NT2/D1 (cell line): ENCODE data around the gene PRG2.
A peak's percentile ranks its signal among the peaks of the same experiment; 100 is the strongest.

Experiments
- DNase-seq: peaks from one replicate; pipeline ENCODE4 v3.0.0-alpha.2; 2011; ENCODE audit warnings: low read depth, low spot score
- H3K27me3 ChIP-seq: 2 replicates; pipeline ENCODE4 v1.6.0; 2011; ENCODE audit warnings: mild to moderate bottlenecking; ENCODE audit not compliant: insufficient read length, insufficient read depth
- H3K36me3 ChIP-seq: 2 replicates; pipeline ENCODE4 v1.6.1; 2011; ENCODE audit warnings: mild to moderate bottlenecking, low read length, mixed read lengths; ENCODE audit not compliant: insufficient read depth, insufficient read length
- H3K4me1 ChIP-seq: 2 replicates; pipeline ENCODE4 v1.5.1; 2011; ENCODE audit not compliant: insufficient read depth, insufficient read length
- H3K4me3 ChIP-seq: 2 replicates; pipeline ENCODE4 v1.5.1; 2011; ENCODE audit warnings: low read depth; ENCODE audit not compliant: insufficient read length
- H3K9ac ChIP-seq: 2 replicates; pipeline ENCODE4 v1.6.0; 2011; ENCODE audit warnings: low read depth; ENCODE audit not compliant: insufficient read length
- H3K9me3 ChIP-seq: 2 replicates; pipeline ENCODE4 v1.5.1; 2011; ENCODE audit warnings: mild to moderate bottlenecking, low read length; ENCODE audit not compliant: insufficient read depth
- SUZ12 ChIP-seq: IDR thresholded peaks from 2 replicates; pipeline ENCODE4 v1.6.1; 2011; ENCODE audit not compliant: insufficient read length, insufficient read depth; ENCODE audit errors: extremely low read depth
- YY1 ChIP-seq: IDR thresholded peaks from 2 replicates; pipeline ENCODE4 v1.6.1; 2011; ENCODE audit not compliant: insufficient read length, insufficient read depth
- ZNF274 ChIP-seq: IDR thresholded peaks from 2 replicates; pipeline ENCODE4 v1.6.1; 2011; ENCODE audit warnings: mild to moderate bottlenecking, low read depth, low read length

PRG2 gene

GRCh38 chr11:57380975-57381374 lies 9.5 kb downstream of the PRG2 start, which contains the start of gene PRG3:
Gene PRG3 (minus strand): TSS chr11:57381150. CDS start chr11:57380708, 442 bp downstream.
- Histone ChIP-seq H3K9ac (no peak within 1 kb of the TSS), H3K4me1 (no peaks in the 10 kb centered on the region), H3K4me3 (no peak within 1 kb of the TSS), H3K36me3 (no peaks in the 10 kb centered on the region), H3K27me3 (peaks cover 19% of the 10 kb centered on the region), H3K9me3 (no peaks in the 10 kb centered on the region)
- no peak for TF ChIP-seq ZNF274
- TF ChIP-seq SUZ12: no peak
- no peak for TF ChIP-seq YY1
- no peak for DNase-seq

GRCh38 chr11:57379732-57380131 lies 10.7 kb downstream of the PRG2 start:
- H3K36me3 ChIP-seq: no peaks in the 10 kb centered on the region
- no peaks in the 10 kb centered on the region for H3K9me3 ChIP-seq
- peaks cover 19% of the 10 kb centered on the region for H3K27me3 ChIP-seq
- H3K9ac ChIP-seq: no peak overlapping the region
- H3K4me3 ChIP-seq: no peak overlapping the region
- TF ChIP-seq SUZ12 (no peak), ZNF274 (no peak), YY1 (no peak)
- no peaks in the 10 kb centered on the region for H3K4me1 ChIP-seq
- DNase-seq: peak; percentile 66

- H3K4me3 ChIP-seq: no peak overlapping the region
- no peak overlapping the region for H3K9ac ChIP-seq
- H3K4me1 ChIP-seq: no peaks in the 10 kb centered on the region
- no peak for TF ChIP-seq SUZ12
- no peak for TF ChIP-seq ZNF274
- no peak for TF ChIP-seq YY1
- H3K36me3 ChIP-seq: no peaks in the 10 kb centered on the region
- no peaks in the 10 kb centered on the region for H3K9me3 ChIP-seq
- peaks cover 19% of the 10 kb centered on the region for H3K27me3 ChIP-seq
- no peak for DNase-seq
Observed at GRCh38 chr11:57378186-57378585, 12.3 kb downstream of the PRG2 start.

GRCh38 chr11:57377107-57377506 lies 13.3 kb downstream of the PRG2 start:
- no peak for DNase-seq
- H3K36me3 ChIP-seq: no peaks in the 10 kb centered on the region
- no peak overlapping the region for H3K4me3 ChIP-seq
- H3K9ac ChIP-seq: no peak overlapping the region
- TF ChIP-seq ZNF274 (no peak), SUZ12 (no peak), YY1 (no peak)
- no peaks in the 10 kb centered on the region for H3K4me1 ChIP-seq
- H3K27me3 ChIP-seq: peaks cover 19% of the 10 kb centered on the region
- H3K9me3 ChIP-seq: no peaks in the 10 kb centered on the region

GRCh38 chr11:57376095-57377090 lies 14.1 kb downstream of the PRG2 start:
- Histone ChIP-seq H3K4me3 (no peak overlapping the region), H3K4me1 (no peaks in the 10 kb centered on the region), H3K36me3 (no peaks in the 10 kb centered on the region), H3K9me3 (no peaks in the 10 kb centered on the region), H3K9ac (no peak overlapping the region), H3K27me3 (peaks cover 17% of the 10 kb centered on the region)
- no peak for DNase-seq
- TF ChIP-seq YY1 (no peak), SUZ12 (no peak), ZNF274 (no peak)

- Histone ChIP-seq H3K9me3 (no peaks in the 10 kb centered on the region), H3K9ac (no peak overlapping the region), H3K4me1 (no peaks in the 10 kb centered on the region), H3K4me3 (no peak overlapping the region), H3K27me3 (peaks cover 15% of the 10 kb centered on the region), H3K36me3 (no peaks in the 10 kb centered on the region)
- TF ChIP-seq ZNF274: no peak
- no peak for TF ChIP-seq YY1
- TF ChIP-seq SUZ12: no peak
- no peak for DNase-seq
Observed at GRCh38 chr11:57375490-57375889, 15.0 kb downstream of the PRG2 start.

GRCh38 chr11:57374966-57375365 lies 15.5 kb downstream of the PRG2 start:
- H3K4me3 ChIP-seq: no peak overlapping the region
- TF ChIP-seq ZNF274 (no peak), YY1 (no peak), SUZ12 (no peak)

More at GRCh38 chr11:57374966-57375365, 15.5 kb downstream of the PRG2 start:
- Histone ChIP-seq H3K36me3 (no peaks in the 10 kb centered on the region), H3K9me3 (no peaks in the 10 kb centered on the region), H3K27me3 (peaks cover 15% of the 10 kb centered on the region), H3K9ac (no peak overlapping the region), H3K4me1 (no peaks in the 10 kb centered on the region)
- DNase-seq: no peak
